GM18517 (cell line): ENCODE data around the gene MEFV.
"Not testable (repeated sequence)": the region's sequence is repeated elsewhere in the genome, so short reads cannot be mapped to it uniquely, and the experiment has no call there.

Experiments used
- ATAC-seq: cut with Tn5 transposase; IDR thresholded peaks from one replicate; pipeline ENCODE4 v1.9.1; 2021; ENCODE audit warnings: mild to moderate bottlenecking, moderate library complexity; ENCODE audit not compliant: unreplicated experiment

MEFV gene

DNA sequence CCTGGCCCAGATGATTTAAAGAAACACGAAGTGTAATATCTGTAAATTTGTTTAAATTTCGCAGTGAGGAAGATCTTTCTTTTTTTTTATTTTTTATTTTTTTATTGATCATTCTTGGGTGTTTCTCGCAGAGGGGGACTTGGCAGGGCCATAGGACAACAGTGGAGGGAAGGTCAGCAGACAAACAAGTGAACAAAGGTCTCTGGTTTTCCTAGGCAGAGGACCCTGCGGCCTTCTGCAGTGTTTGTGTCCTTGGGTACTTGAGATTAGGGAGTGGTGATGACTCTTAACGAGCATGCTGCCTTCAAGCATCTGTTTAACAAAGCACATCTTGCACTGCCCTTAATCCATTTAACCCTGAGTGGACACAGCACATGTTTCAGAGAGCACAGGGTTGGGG lies 14.3 kb upstream of the MEFV start:
- ATAC-seq = not testable (repeated sequence)

DNA sequence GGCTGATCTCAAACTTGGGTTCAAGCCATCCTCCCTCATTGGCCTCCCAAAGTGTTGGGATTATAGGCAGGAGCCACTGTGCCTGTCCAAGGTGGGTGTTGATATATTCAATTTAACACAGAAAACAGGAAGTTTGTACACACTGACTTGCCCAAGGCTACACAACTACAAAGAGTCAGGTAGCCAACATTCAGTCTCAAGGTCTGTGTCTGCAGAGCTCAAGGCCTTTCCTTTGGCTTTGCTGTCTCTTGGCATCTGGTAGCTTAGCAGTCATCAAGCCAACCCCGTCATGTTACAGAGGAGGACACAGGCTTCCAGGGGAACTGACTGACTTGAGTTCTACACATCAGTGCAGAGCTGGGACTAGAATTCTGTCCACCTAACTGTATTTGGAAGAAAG lies 11.9 kb upstream of the MEFV start:
- no peak for ATAC-seq

GRCh38 chr16:3266873-3267537 lies 10.6 kb upstream of the MEFV start:
- ATAC-seq = no peak

DNA sequence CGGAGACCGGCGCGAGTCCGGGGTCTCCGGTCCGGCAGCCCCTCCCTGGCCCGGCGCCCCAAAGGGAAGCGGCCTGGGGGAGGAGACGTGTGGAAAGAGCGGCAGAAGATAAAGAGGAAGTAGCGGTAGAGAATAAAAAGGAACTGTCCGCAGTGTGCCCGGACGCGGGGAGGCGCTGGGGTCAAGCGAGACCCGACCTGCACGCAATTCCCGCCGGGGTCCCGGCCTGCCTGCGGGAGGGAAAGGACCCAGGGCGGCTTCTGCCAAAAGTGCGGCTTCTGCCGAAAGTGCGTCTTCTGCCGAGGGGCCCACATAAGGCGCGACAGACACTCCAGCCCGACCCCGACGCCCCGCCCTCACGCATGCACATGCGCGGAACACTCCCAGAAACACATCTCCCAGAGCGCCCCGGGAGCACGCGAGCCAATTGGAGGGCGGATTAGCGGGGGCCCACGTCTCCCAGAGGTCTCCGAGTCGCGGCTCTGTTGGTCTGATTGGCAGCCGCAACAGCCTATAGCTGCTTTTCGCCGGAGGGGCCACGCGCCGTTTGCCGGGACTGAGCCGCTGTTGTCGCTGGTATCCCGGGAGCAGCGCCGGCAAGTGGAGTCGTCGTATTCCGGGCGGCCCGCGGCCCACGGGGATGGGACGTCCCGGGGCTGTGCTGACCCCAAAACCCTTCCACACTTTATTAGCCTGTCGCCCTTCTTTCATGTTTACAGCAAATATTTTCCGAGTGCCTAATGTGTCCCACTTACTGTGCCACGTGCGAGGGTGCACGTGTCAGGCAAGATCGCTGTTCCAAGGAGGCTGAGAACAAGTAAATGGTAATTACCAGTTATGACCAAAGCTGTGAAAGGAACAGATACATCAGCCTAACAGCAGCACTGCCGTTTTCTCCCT lies 8.0 kb upstream of the MEFV start:
- peak; percentile 81 for ATAC-seq

DNA sequence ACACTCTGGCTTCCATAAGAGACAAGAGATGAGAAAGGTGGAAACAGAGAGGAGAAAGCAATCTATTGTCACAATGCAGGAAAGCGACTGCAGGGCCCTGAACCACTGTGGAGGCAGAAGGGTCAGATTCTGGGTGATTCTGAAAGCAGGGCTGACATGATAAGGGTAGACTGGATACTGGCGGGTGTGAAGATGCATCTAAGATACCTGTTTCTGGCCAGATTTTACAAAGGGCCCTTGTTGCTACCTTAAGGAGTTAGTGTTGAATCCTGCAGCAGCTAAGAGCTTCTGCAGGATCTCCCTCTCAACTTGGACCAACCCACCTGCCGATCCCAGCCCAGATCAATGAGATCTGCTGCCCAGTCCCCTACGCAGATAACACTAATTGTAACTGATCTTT lies 6.1 kb upstream of the MEFV start:
- ATAC-seq = no peak

DNA sequence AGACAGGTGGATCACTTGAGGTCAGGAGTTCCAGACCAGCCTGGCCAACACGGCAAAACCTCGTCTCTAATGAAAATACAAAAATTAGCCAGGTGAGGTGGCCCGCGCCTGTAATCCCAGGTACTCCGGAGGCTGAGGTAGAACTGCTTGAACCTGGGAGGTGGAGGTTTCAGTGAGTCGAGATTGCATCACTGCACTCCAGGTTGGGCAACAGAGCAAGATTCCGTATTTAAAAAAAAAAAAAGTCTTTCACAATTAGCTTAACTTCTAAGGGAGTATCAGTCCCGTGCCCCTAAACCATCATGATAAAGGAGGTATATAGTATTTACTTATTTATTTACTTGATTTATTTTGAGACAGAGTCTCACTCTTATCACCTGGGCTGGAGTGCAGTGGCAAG lies 3.4 kb upstream of the MEFV start:
- no peak for ATAC-seq

- no peak for ATAC-seq
Measured at GRCh38 chr16:3256866-3257465, 533 bp upstream of the MEFV start.

DNA sequence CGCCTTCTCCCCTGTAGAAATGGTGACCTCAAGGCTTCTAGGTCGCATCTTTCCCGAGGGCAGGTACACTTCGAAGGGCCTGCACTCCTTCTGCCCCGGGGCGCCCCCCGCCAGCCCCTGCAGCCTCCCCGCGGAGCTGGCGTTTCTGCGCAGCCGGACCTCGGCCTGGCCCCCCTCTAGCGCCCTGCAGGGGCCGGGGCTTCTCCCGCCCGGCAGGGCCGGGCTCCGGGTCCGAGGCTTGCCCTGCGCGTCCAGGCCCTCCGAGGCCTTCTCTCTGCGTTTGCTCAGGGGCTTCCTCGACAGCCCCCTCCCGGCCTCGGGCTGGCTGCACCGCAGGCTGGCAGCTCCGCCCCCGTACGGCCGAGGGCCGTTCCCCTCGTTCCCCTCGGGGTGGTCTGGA lies 2.1 kb downstream of the MEFV start:
- ATAC-seq = no peak

DNA sequence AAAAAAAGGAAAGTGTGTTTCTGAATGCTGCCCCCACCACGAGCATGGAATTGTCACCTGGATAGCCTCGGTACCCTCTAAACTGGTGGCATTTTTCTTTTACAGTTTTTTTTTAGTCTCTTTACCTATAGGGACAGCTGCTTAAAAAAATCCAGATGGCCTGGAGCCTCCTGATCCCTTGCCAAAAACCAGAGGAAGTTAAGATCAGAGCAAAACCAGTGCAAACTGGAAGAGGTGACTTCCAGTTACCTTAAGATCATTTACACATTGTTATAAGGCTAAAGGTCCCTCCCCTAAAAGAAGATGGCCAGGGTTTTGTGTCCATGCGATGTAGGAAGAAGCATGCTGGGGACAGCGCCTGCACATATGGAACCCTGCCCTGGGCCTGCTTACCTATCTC lies 3.5 kb downstream of the MEFV start:
- no peak for ATAC-seq

- ATAC-seq = no peak
Measured at GRCh38 chr16:3249451-3249850, 7.0 kb downstream of the MEFV start.

DNA sequence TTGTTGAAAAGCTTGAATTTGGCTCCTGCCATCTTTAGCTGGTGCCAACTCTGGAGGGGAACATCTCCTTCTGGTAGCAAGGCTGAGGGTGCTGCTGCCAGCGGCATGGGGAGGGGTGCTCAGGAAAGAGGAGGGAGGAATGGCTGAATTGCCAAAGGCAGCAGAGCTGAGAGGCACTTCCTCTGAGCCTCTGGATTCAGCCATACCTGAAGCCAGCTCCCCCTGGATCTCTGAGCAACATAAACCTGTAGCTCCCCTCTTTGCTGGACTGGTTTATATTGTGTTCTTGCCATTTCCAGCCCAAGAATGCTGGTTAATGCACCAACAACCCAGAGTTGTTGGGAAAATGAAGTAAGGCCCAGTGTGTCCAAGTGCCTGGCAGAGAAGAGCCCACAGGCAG lies 7.4 kb downstream of the MEFV start:
- ATAC-seq = no peak

DNA sequence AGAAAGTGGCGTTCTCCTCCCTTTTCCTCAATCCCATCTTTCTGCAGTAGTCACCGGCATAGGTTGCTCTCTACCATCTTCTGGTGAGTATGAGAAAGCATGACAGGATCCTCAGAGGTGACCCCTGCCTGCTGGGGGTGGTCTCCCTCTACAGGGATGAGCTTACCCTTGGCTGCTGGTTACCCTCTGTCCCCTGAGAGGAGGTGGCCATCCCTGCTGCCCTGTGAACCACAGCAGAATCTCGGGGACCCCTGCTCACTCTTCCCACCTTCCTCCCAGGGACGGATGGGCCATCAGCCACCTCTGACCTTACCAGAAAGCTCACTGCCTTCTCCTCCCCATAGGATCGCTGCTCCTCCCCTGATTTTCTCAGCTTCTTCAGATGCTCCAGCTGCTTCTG lies 7.8 kb downstream of the MEFV start:
- ATAC-seq = no peak

GRCh38 chr16:3246876-3247275 lies 9.6 kb downstream of the MEFV start:
- no peak for ATAC-seq

DNA sequence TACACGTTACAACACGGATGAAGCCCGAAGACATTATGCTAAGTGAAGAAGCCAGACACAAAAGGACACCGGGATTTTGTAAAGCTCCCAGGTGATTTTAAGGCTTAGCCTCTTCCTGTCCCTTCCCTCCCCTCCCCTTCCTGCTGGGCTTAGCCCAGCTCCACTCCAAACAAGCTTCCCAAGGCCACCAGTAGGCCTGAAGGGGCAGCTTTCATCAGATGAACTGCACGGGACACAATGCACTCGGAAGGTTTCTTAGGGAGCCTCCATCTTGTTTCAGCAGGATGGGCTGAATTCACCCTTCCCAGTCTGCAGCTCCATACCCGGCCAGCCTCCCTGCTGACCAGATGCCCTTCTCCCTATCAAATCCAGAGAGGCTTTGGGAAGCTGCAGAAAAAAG lies 10.4 kb downstream of the MEFV start:
- no peak for ATAC-seq

GRCh38 chr16:3243882-3244281 lies 12.6 kb downstream of the MEFV start:
- ATAC-seq = no peak

DNA sequence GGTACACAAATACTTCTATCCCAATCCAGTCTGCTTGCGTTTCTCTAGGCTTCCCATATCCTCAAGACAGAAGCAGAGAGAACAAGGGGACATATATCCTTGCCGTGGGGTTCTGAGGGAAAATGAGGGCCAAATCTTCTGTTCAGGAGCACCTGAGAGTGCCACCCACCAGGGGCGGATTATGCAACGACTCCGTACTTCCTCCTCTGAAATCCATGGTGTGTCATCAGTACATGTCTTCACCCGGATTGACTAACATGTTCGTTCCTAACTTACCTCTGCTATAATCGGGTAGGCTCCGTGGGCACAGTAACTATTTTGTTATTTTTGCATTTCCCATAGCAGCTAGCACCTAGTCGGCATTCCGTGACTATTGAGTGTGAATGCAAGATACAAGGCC lies 13.7 kb downstream of the MEFV start:
- ATAC-seq = no peak

DNA sequence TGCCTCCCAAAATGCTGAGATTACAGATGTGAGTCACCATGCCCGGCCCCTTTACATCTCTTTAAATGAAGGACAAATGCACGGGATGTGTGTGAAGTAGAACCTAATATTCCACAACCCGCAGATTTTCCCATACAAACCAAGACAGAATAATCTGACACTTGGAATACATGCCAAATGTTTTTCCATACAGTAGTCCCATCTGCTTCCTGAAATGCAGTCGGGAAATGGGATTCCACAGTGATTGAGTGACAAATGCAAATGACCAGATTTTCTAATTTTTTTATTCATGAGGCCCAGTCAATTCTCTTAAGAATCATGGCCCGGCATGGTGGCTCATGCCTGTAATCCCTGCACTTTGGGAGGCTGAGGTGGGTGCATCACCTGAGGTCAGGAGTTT lies 14.7 kb downstream of the MEFV start:
- ATAC-seq = no peak

GRCh38 chr16:3235856-3236669 lies 20.4 kb downstream of the MEFV start:
- ATAC-seq = no peak

DNA sequence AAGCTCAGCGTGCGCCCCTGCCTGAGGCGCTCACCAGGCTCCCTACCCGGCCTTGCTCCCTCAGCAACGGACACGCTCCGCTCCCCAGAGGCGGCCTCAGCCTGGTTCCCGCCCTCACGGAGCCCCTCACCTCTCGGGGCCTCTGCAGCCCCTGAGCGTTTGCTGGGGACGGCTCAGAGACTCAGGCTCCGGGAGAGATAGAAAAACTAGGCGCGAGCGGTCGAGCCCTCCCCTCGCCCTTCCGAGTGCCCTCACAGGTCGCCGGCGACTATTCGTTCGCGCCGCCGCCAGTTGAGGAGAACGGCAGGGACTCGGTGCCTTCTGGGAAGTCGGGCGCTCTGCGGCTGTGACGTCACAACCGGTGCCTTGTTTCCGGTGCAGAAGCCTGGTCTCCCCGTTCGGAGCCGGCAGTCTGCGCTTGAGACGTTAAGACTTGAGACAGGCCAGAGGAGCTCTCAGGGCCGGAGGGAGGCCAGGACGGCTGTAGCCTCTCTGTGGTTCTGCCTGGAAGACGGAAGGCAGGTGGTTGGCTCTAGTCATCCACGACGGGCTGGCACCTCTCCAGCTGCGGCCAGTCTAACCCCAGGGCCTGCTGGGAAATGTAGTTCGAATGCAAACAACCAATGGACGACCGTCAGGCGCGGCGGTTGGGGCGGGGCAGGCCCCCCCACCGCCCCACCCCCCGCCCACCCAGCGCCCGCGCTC lies 21.4 kb downstream of the MEFV start, which contains the start of gene ZNF200:
Gene ZNF200 (minus strand): TSS at position 302 of the 705 bp plus-strand sequence. CDS start 1,403 bp downstream, outside the sequence.
- peak; percentile 84 for ATAC-seq

DNA sequence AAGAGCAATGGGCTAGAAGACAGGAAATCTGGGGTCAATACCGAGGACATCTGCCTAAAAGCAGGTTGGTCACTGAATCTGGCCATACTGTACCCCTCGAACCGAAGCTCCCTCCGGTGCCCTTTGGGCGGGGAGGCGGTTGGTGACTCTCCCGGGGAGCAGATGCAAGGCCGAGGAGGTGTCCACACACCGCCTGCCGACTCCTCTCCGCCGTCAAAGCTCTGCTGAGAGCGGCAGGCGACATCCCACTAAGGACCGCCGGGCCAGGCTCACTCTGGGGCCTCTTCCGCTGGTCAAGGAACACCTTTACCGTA lies 21.9 kb downstream of the MEFV start:
- peak; percentile 7 for ATAC-seq
